ENCODE measurements around the gene HOXD3.

The HOXD3 gene

DNA sequence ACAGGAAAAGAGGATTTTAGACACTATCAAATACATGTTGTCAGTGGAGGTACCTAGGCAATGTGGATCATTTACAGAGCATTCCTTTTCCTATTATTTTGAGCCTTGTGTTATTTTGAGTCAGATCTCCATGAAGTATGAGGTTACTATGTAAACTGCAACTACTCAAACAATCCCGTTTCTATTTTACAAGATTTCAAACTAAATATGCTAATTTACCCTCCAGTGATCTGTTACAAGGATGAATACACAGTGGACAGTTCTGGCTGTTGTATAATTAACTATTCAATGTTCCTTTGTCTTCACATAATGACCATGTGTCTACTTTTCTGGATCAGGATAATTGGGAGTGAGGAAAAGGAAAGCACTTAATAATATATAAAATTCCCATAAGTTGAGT, 35.9 kb downstream of the HOXD3 start:
- TF ChIP-seq CREB1 (IDR thresholded peaks at IDR 0.05; ENCODE audit: low read depth) = no peak
- TF ChIP-seq TCF12 (IDR thresholded peaks at IDR 0.05; ENCODE audit: low read depth) = no peak
- no peak for TF ChIP-seq EP300 (IDR thresholded peaks at IDR 0.05; ENCODE audit: borderline replicate concordance)
- no peak for TF ChIP-seq TAF1 (IDR thresholded peaks at IDR 0.05; ENCODE audit: low read depth)
- TF ChIP-seq YY1 (IDR thresholded peaks at IDR 0.05; ENCODE audit: low read depth) = no peak
- no peak for TF ChIP-seq RAD21 (IDR thresholded peaks at IDR 0.05; ENCODE audit: low read depth)
- no peak for TF ChIP-seq NFIC (IDR thresholded peaks at IDR 0.05)
- no peak for TF ChIP-seq TEAD4 (IDR thresholded peaks at IDR 0.05)
- no peak for TF ChIP-seq ZBTB7A (IDR thresholded peaks at IDR 0.05; ENCODE audit: low read depth)
- TF ChIP-seq CEBPB (IDR thresholded peaks at IDR 0.05) = no peak
- no peak for TF ChIP-seq FOXM1 (IDR thresholded peaks at IDR 0.05; ENCODE audit: borderline replicate concordance, low read depth)
- TF ChIP-seq, protein P1, sequence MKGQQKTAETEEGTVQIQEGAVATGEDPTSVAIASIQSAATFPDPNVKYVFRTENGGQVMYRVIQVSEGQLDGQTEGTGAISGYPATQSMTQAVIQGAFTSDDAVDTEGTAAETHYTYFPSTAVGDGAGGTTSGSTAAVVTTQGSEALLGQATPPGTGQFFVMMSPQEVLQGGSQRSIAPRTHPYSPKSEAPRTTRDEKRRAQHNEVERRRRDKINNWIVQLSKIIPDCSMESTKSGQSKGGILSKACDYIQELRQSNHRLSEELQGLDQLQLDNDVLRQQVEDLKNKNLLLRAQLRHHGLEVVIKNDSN (IDR thresholded peaks at IDR 0.05) = no peak
- TF ChIP-seq, protein P2, sequence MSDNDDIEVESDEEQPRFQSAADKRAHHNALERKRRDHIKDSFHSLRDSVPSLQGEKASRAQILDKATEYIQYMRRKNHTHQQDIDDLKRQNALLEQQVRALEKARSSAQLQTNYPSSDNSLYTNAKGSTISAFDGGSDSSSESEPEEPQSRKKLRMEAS (IDR thresholded peaks at IDR 0.05) = no peak
- no peak for TF ChIP-seq REST (IDR thresholded peaks at IDR 0.05; ENCODE audit: low read depth)
- no peak for TF ChIP-seq EGR1 (IDR thresholded peaks at IDR 0.05)

- TF ChIP-seq EP300 (IDR thresholded peaks at IDR 0.05; ENCODE audit: borderline replicate concordance) (no peak), FOXM1 (IDR thresholded peaks at IDR 0.05; ENCODE audit: borderline replicate concordance, low read depth) (no peak), CREB1 (IDR thresholded peaks at IDR 0.05; ENCODE audit: low read depth) (no peak), TEAD4 (IDR thresholded peaks at IDR 0.05) (no peak), YY1 (IDR thresholded peaks at IDR 0.05; ENCODE audit: low read depth) (no peak)
Measured at GRCh38 chr2:176199902-176200301, 42.8 kb downstream of the HOXD3 start.

DNA sequence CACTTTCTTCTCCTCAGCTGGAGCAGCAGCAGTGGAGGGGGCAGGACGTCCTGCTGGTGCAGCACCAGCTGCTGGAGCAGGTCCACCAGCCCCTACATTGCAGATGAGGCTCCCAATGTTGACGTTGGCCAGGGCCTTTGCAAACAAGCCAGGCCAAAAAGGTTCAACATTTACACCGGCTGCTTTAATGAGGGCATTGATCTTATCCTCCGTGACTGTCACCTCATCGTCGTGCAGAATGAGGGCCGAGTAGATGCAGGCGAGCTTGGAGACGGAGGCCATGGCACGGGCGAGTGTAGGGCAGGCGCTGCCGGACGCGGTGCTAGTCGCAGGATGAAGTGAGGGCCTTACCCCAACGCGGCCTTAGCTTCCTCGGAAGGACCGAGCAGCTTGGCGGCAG, 43.9 kb downstream of the HOXD3 start:
- TF ChIP-seq TCF12 (IDR thresholded peaks at IDR 0.05; ENCODE audit: low read depth) (no peak), REST (IDR thresholded peaks at IDR 0.05; ENCODE audit: low read depth) (no peak), TEAD4 (IDR thresholded peaks at IDR 0.05) (no peak)

DNA sequence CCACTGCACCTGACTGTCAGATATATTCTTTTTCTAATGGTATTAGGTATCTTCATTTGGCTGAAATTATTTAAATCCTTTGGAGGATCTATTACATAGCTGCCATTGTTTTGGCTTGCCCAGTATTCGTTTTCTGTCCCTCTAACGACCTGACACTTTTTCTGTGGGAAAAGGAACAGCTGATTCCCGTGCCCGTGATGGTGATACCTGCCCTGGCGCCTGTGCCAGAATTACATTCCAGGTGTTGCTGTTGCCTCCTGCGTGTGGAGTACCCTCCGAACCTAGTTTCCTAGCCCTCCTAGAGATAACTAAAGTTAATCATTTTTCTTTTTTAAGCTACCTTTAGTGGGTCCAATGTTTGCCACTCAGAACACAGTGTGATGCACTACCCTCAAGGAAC, 45.4 kb downstream of the HOXD3 start:
- TF ChIP-seq CEBPB (IDR thresholded peaks at IDR 0.05) (no peak), EP300 (IDR thresholded peaks at IDR 0.05; ENCODE audit: borderline replicate concordance) (no peak), TCF12 (IDR thresholded peaks at IDR 0.05; ENCODE audit: low read depth) (no peak), ZBTB7A (IDR thresholded peaks at IDR 0.05; ENCODE audit: low read depth) (no peak), REST (IDR thresholded peaks at IDR 0.05; ENCODE audit: low read depth) (no peak), EGR1 (IDR thresholded peaks at IDR 0.05) (no peak), TAF1 (IDR thresholded peaks at IDR 0.05; ENCODE audit: low read depth) (no peak), CREB1 (IDR thresholded peaks at IDR 0.05; ENCODE audit: low read depth) (no peak), TEAD4 (IDR thresholded peaks at IDR 0.05) (no peak), NFIC (IDR thresholded peaks at IDR 0.05) (no peak), RAD21 (IDR thresholded peaks at IDR 0.05; ENCODE audit: low read depth) (no peak)
- TF ChIP-seq, protein P1 (IDR thresholded peaks at IDR 0.05) = no peak
- TF ChIP-seq, protein P2 (IDR thresholded peaks at IDR 0.05) = no peak

- TF ChIP-seq, protein P1 (IDR thresholded peaks at IDR 0.05) = no peak
- no peak for TF ChIP-seq NFIC (IDR thresholded peaks at IDR 0.05)
Measured at GRCh38 chr2:176205126-176205525, 48.0 kb downstream of the HOXD3 start.
